ENCODE results near the gene LGMN. TPM values are rescaled to one million over a fixed set of nuclear protein-coding genes. Genes with fewer than 3 reads are reported as not detected.

Gene LGMN
- polyA plus RNA-seq, 1 of the 3 experiments (the other 2 are of a cell fraction), result 76.3 TPM

DNA sequence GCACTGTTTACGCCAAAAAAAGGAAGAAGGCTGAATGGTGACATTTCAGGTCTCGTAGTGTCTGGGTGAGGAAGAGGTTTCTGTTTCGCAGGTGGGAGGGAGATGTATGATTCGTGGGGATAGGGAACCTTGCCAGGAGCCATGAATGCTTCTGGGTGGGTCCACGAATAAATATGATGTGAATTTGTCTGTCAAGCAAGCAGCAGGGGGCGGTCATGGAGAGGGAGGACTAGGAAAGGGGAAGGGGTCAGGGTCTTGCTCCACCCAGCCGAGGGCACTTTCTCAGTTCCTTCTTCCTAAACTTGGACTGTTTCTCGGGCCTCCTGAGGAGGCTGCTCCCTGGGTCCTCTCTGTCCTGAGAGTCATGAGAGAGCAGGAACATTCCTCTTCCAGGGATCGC lies 72.5 kb downstream of the LGMN start:
- ChIA-PET POLR2A (no interaction called here), CTCF (interaction anchor here (0.9 to 2.9 kb wide), 2 partner anchors 11 to 14 kb away, joined by 4 to 25 read pairs; no protein-coding TSS in a partner anchor)
- Histone ChIP-seq H3K9ac (no peak overlapping the region), H3K79me2 (ENCODE audit: insufficient read depth) (no peaks in the 10 kb centered on the region), H3K9me2 (no peaks in the 10 kb centered on the region), H3K4me2 (no peak overlapping the region), H3K36me3 (replicated peaks in 1 of 2; ENCODE audit: control insufficient read depth in 1 of 2, insufficient read depth in 2 of 2, low read length in 1 of 2) (no peaks in the 10 kb centered on the region), H3K27ac (ENCODE audit: low read depth in 2 of 2, low read length in 1 of 2) (no peak overlapping the region), H3K27me3 (ENCODE audit: insufficient read depth) (no peaks in the 10 kb centered on the region), H3K4me3 (ENCODE audit: low read depth in 2 of 2, low read length in 1 of 2) (no peak overlapping the region), H2AFZ (ENCODE audit: low read depth) (no peak overlapping the region), H3F3A (replicated peaks; ENCODE audit: insufficient read depth) (no peaks in the 10 kb centered on the region), H4K20me1 (ENCODE audit: insufficient read depth) (no peaks in the 10 kb centered on the region), H3K4me1 (ENCODE audit: control insufficient read depth in 1 of 2, insufficient read depth in 2 of 2, low read depth in 1 of 2, low read length in 1 of 2) (no peaks in the 10 kb centered on the region), H3K9me3 (no peaks in the 10 kb centered on the region)
- DNase-seq, result no peak
- WGBS (ENCODE audit: low lambda C conversion rate), result 64% methylated on average over 9 of the region's 9 CpGs
- TF ChIP-seq FOXM1 (IDR thresholded peaks at IDR 0.05; ENCODE audit: low read depth) (no peak), FOSL2 (IDR thresholded peaks at IDR 0.05; ENCODE audit: borderline replicate concordance, low read depth) (no peak), YY1 (IDR thresholded peaks at IDR 0.05; ENCODE audit: low read depth) (no peak), SIN3A (IDR thresholded peaks at IDR 0.05; ENCODE audit: borderline replicate concordance, low read depth, low read length) (no peak)

- 84% methylated on average over 3 of the region's 6 CpGs for WGBS (ENCODE audit: low lambda C conversion rate)
Observed at GRCh38 chr14:92675421-92675820, 73.0 kb downstream of the LGMN start.

More at GRCh38 chr14:92675421-92675820, 73.0 kb downstream of the LGMN start:
- Histone ChIP-seq H3K4me3 (ENCODE audit: low read depth in 2 of 2, low read length in 1 of 2) (no peak overlapping the region), H3K4me1 (ENCODE audit: control insufficient read depth in 1 of 2, insufficient read depth in 2 of 2, low read depth in 1 of 2, low read length in 1 of 2) (no peaks in the 10 kb centered on the region), H3F3A (replicated peaks; ENCODE audit: insufficient read depth) (no peaks in the 10 kb centered on the region), H2AFZ (ENCODE audit: low read depth) (no peak overlapping the region), H3K4me2 (no peak overlapping the region), H3K27me3 (ENCODE audit: insufficient read depth) (no peaks in the 10 kb centered on the region), H3K27ac (ENCODE audit: low read depth in 2 of 2, low read length in 1 of 2) (no peak overlapping the region), H3K9me2 (no peaks in the 10 kb centered on the region), H3K36me3 (replicated peaks in 1 of 2; ENCODE audit: control insufficient read depth in 1 of 2, insufficient read depth in 2 of 2, low read length in 1 of 2) (no peaks in the 10 kb centered on the region), H3K9ac (no peak overlapping the region), H3K79me2 (ENCODE audit: insufficient read depth) (no peaks in the 10 kb centered on the region), H3K9me3 (no peaks in the 10 kb centered on the region), H4K20me1 (ENCODE audit: insufficient read depth) (no peaks in the 10 kb centered on the region)
- no peak for TF ChIP-seq YY1 (IDR thresholded peaks at IDR 0.05; ENCODE audit: low read depth)
- no peak for TF ChIP-seq TEAD4 (IDR thresholded peaks at IDR 0.05; ENCODE audit: borderline replicate concordance, insufficient read depth)
- no peak for TF ChIP-seq REST (IDR thresholded peaks at IDR 0.05; ENCODE audit: low read depth, low read length)
- TF ChIP-seq RAD21 (IDR thresholded peaks at IDR 0.05; ENCODE audit: low read length), result no peak
- TF ChIP-seq RXRA (IDR thresholded peaks at IDR 0.05; ENCODE audit: borderline replicate concordance, low read depth), result no peak
- no peak for TF ChIP-seq RFX5 (IDR thresholded peaks at IDR 0.05; ENCODE audit: low read length)
- no peak for TF ChIP-seq MXI1 (IDR thresholded peaks at IDR 0.05; ENCODE audit: low read depth, low read length)
- no peak for TF ChIP-seq NFIC (IDR thresholded peaks at IDR 0.05; ENCODE audit: borderline replicate concordance)
- no peak for TF ChIP-seq POLR2AphosphoS5 (IDR thresholded peaks at IDR 0.05; ENCODE audit: low read depth, low read length)
- no peak for TF ChIP-seq FOSL2 (IDR thresholded peaks at IDR 0.05; ENCODE audit: borderline replicate concordance, low read depth)
- TF ChIP-seq SIN3A (IDR thresholded peaks at IDR 0.05; ENCODE audit: borderline replicate concordance, low read depth, low read length), result no peak
- no peak for TF ChIP-seq USF1 (IDR thresholded peaks at IDR 0.05; ENCODE audit: borderline replicate concordance, low read depth)
- TF ChIP-seq, protein P1, sequence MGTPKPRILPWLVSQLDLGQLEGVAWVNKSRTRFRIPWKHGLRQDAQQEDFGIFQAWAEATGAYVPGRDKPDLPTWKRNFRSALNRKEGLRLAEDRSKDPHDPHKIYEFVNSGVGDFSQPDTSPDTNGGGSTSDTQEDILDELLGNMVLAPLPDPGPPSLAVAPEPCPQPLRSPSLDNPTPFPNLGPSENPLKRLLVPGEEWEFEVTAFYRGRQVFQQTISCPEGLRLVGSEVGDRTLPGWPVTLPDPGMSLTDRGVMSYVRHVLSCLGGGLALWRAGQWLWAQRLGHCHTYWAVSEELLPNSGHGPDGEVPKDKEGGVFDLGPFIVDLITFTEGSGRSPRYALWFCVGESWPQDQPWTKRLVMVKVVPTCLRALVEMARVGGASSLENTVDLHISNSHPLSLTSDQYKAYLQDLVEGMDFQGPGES (IDR thresholded peaks at IDR 0.05; ENCODE audit: low read depth, low read length), result no peak
- TF ChIP-seq NRF1 (IDR thresholded peaks at IDR 0.05; ENCODE audit: low read depth, low read length), result no peak
- TF ChIP-seq EP300 (IDR thresholded peaks at IDR 0.05; ENCODE audit: borderline replicate concordance in 1 of 2, low read depth in 1 of 2, low read length in 1 of 2), result no peak
- no peak for TF ChIP-seq SMC3 (IDR thresholded peaks at IDR 0.05; ENCODE audit: low read depth, low read length)
- no peak for DNase-seq
- CTCF ChIA-PET, result interaction anchor here (2.2 kb wide), 1 partner anchor 11 kb away, joined by 30 read pairs; no protein-coding TSS in a partner anchor
- POLR2A ChIA-PET, result no interaction called here
